HG03196 (cell line): ENCODE results near the gene ATP8B3.

Experiments used
- ATAC-seq: cut with Tn5 transposase; IDR thresholded peaks from one replicate; pipeline ENCODE4 v1.9.1; 2021; ENCODE audit not compliant: unreplicated experiment

Gene ATP8B3

GRCh38 chr19:1758959-1759903 lies 52.8 kb downstream of the ATP8B3 start:
- ATAC-seq: no peak

GRCh38 chr19:1758231-1758577 lies 53.9 kb downstream of the ATP8B3 start:
- no peak for ATAC-seq

- ATAC-seq: no peak
Observed at GRCh38 chr19:1757468-1758230, 54.4 kb downstream of the ATP8B3 start.

GRCh38 chr19:1756705-1757465 lies 55.2 kb downstream of the ATP8B3 start:
- ATAC-seq: no peak

GRCh38 chr19:1756264-1756663 lies 55.8 kb downstream of the ATP8B3 start:
- no peak for ATAC-seq

- no peak for ATAC-seq
Observed at GRCh38 chr19:1755467-1756171, 56.5 kb downstream of the ATP8B3 start.

GRCh38 chr19:1754636-1755466 lies 57.2 kb downstream of the ATP8B3 start:
- ATAC-seq: no peak

GRCh38 chr19:1754018-1754635 lies 57.9 kb downstream of the ATP8B3 start:
- no peak for ATAC-seq

GRCh38 chr19:1752757-1753728 lies 59.0 kb downstream of the ATP8B3 start, which contains the start of gene ONECUT3:
Gene ONECUT3 (plus strand): TSS chr19:1753506. CDS start chr19:1753663, 157 bp downstream.
- no peak for ATAC-seq

GRCh38 chr19:1752009-1752756 lies 59.9 kb downstream of the ATP8B3 start:
- no peak for ATAC-seq

GRCh38 chr19:1751367-1752008 lies 60.6 kb downstream of the ATP8B3 start:
- no peak for ATAC-seq

GRCh38 chr19:1750343-1751021 lies 61.6 kb downstream of the ATP8B3 start:
- no peak for ATAC-seq

GRCh38 chr19:1749373-1750342 lies 62.4 kb downstream of the ATP8B3 start:
- ATAC-seq: no peak

- ATAC-seq: no peak
Observed at GRCh38 chr19:1748873-1749341, 63.2 kb downstream of the ATP8B3 start.
